Suprapubic skin (tissue), 4 donors: Measurements from ENCODE around the gene LAMTOR4. TPM values are rescaled to one million over a fixed set of nuclear protein-coding genes. Genes with fewer than 3 reads are reported as not detected.
"Not testable (repeated sequence)": the region's sequence is repeated elsewhere in the genome, so short reads cannot be mapped to it uniquely, and the experiment has no call there.

Experiments
- DNase-seq, 2 donors: peaks; one replicate each; pipeline ENCODE4 v3.0.0-alpha.2; 2019; ENCODE audit warnings: low spot score in 2 of 2
- H3K27ac ChIP-seq: fragments of 200-600 bp; sonication (generic); one replicate; pipeline ENCODE4 v1.5.1; 2019
- H3K27me3 ChIP-seq: fragments of 200-600 bp; sonication (generic); one replicate; pipeline ENCODE4 v1.5.1; 2019
- H3K36me3 ChIP-seq: fragments of 200-600 bp; sonication (generic); one replicate; pipeline ENCODE4 v1.5.1; 2019
- H3K4me1 ChIP-seq: fragments of 200-600 bp; sonication (generic); one replicate; pipeline ENCODE4 v1.5.1; 2019
- H3K4me3 ChIP-seq: fragments of 200-600 bp; sonication (generic); one replicate; pipeline ENCODE4 v1.5.1; 2019; ENCODE audit warnings: mild to moderate bottlenecking
- H3K9me3 ChIP-seq: fragments of 200-600 bp; sonication (generic); one replicate; pipeline ENCODE4 v1.5.1; 2019
- EP300 ChIP-seq: sonication (generic); formaldehyde crosslinking; IDR thresholded peaks from one replicate; pipeline ENCODE4 v1.6.1; 2017; ENCODE audit warnings: antibody characterized with exemption
- POLR2A ChIP-seq, 2 donors: fragments of 450-650 bp; IDR thresholded peaks; one replicate each; pipeline ENCODE4 v1.6.1; 2017; ENCODE audit warnings: antibody characterized with exemption in 2 of 2, mild to moderate bottlenecking in 2 of 2, moderate library complexity in 2 of 2
- POLR2AphosphoS5 ChIP-seq, 3 donors: sonication (generic); formaldehyde crosslinking; IDR thresholded peaks; one replicate each; pipeline ENCODE4 v1.6.1; 2017; ENCODE audit warnings: antibody characterized with exemption in 3 of 3
- WGBS: methylation state at CpG from one replicate; pipeline ENCODE4 v1.1.5; 2018; 5-methylcytosine and 5-hydroxymethylcytosine counted together
- total RNA-seq, 4 donors: library from RNA; depleted of rRNA; stranded (reverse); fragments of >200 nt; gene quantifications; one replicate each; pipeline ENCODE4 v1.1.0, GENCODE V29; 2016
- TF ChIP-seq, protein P1 (sequence below), 2 donors: fragments of 200-600 bp in 1 of 2; fragments of 450-650 bp in 1 of 2; sonication (generic) in 1 of 2; IDR thresholded peaks; one replicate each; pipeline ENCODE4 v1.5.1; 2016 to 2019; ENCODE audit warnings: antibody characterized with exemption in 2 of 2, mild to moderate bottlenecking in 1 of 2, moderate library complexity in 1 of 2

LAMTOR4 gene
- total RNA-seq, 4 donors from 2014 or later = 346 to 682 (median 537) TPM

DNA sequence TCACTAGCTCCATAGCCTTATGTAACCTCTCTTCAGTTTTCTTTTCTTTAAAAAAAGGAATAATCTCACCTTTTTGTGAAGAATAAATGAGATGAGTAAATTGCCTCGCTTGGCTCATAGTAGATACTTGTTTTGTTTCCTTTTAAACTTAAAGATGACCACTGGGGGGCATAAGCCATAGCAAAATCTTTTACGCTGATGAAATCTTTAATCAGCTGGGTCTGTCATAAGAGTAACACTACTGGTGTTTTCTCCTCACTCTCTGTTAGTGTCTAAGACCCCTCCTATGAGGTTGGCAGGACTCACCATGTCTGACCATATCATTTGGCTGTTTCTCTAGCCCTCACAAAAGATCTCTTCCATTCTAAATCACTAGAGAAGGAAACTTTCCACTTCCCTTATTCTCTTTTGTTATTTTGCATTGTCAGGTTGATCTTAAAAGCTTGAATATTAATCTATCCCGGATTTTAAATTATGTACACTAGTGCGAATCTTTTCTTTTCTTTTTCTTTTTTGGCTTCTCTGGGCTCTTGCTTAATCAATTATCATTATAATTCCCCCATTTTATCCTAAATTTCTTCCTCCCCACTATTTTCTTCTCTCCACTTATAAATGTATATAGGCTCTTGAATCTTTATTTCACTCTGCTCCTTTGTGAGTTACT lies 41.5 kb downstream of the LAMTOR4 start:
- Histone ChIP-seq H3K4me1 (peaks cover 2% of the 10 kb centered on the region), H3K9me3 (no peaks in the 10 kb centered on the region), H3K27me3 (no peaks in the 10 kb centered on the region), H3K4me3 (no peak overlapping the region), H3K27ac (no peak overlapping the region), H3K36me3 (no peaks in the 10 kb centered on the region)
- WGBS = 69% methylated on average over 4 of the region's 4 CpGs
- no peak for DNase-seq
- no peak for TF ChIP-seq POLR2AphosphoS5 (IDR thresholded peaks at IDR 0.05)
- TF ChIP-seq, protein P1, sequence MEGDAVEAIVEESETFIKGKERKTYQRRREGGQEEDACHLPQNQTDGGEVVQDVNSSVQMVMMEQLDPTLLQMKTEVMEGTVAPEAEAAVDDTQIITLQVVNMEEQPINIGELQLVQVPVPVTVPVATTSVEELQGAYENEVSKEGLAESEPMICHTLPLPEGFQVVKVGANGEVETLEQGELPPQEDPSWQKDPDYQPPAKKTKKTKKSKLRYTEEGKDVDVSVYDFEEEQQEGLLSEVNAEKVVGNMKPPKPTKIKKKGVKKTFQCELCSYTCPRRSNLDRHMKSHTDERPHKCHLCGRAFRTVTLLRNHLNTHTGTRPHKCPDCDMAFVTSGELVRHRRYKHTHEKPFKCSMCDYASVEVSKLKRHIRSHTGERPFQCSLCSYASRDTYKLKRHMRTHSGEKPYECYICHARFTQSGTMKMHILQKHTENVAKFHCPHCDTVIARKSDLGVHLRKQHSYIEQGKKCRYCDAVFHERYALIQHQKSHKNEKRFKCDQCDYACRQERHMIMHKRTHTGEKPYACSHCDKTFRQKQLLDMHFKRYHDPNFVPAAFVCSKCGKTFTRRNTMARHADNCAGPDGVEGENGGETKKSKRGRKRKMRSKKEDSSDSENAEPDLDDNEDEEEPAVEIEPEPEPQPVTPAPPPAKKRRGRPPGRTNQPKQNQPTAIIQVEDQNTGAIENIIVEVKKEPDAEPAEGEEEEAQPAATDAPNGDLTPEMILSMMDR (IDR thresholded peaks at IDR 0.05) = no peak
- no peak for TF ChIP-seq EP300
- TF ChIP-seq POLR2A (IDR thresholded peaks at IDR 0.05) = no peak

DNA sequence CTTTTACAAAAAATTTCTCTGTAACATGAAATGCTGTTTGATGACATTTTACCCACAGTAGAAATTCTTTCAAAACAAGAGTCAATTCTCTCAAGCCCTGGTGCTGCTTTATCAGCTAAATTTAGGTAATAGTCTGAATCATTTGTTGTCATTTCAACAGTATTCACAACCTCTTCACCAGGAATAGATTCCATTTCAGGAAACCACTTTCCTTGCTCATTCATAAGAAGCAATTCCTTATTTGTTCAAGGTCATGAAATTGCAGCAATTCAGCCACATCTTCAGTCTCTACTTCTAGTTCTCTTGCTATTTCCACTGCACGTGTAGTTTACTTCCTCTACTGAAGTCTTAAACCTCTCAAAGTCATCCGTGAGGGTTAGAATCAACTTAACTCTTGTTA lies 43.1 kb downstream of the LAMTOR4 start:
- no peak for TF ChIP-seq EP300
- no peak for TF ChIP-seq POLR2AphosphoS5 (IDR thresholded peaks at IDR 0.05)
- TF ChIP-seq POLR2A (IDR thresholded peaks at IDR 0.05) = no peak
- TF ChIP-seq, protein P1 (IDR thresholded peaks at IDR 0.05) = no peak
- Histone ChIP-seq H3K27me3 (no peaks in the 10 kb centered on the region), H3K4me1 (peaks cover 2% of the 10 kb centered on the region), H3K4me3 (no peak overlapping the region), H3K9me3 (no peaks in the 10 kb centered on the region), H3K36me3 (no peaks in the 10 kb centered on the region), H3K27ac (no peak overlapping the region)
- DNase-seq = no peak
- 64% methylated on average over 2 of the region's 2 CpGs for WGBS

- H3K27ac ChIP-seq, DNase-seq, H3K27me3 ChIP-seq, H3K9me3 ChIP-seq, H3K4me3 ChIP-seq, H3K4me1 ChIP-seq, H3K36me3 ChIP-seq: not testable (repeated sequence)
- WGBS = 92% methylated on average over 6 of the region's 6 CpGs
These were observed 43.7 kb downstream of the LAMTOR4 start for GRCh38 chr7:100192281-100192862.

- Histone ChIP-seq H3K4me3 (no peak overlapping the region), H3K9me3 (no peaks in the 10 kb centered on the region), H3K4me1 (peaks cover 2% of the 10 kb centered on the region), H3K36me3 (no peaks in the 10 kb centered on the region), H3K27me3 (no peaks in the 10 kb centered on the region), H3K27ac (no peak overlapping the region)
- no peak for DNase-seq
- 72% methylated on average over 3 of the region's 3 CpGs for whole genome bisulfite sequencing
- TF ChIP-seq EP300 (no peak), POLR2AphosphoS5 (IDR thresholded peaks at IDR 0.05) (no peak), POLR2A (IDR thresholded peaks at IDR 0.05) (no peak)
- TF ChIP-seq, protein P1 (IDR thresholded peaks at IDR 0.05) = no peak
These were observed 44.3 kb downstream of the LAMTOR4 start for GRCh38 chr7:100192969-100193368.

- DNase-seq = no peak
- Histone ChIP-seq H3K4me1 (peaks cover under 1% of the 10 kb centered on the region), H3K9me3 (no peaks in the 10 kb centered on the region), H3K4me3 (no peak overlapping the region), H3K27me3 (no peaks in the 10 kb centered on the region), H3K36me3 (no peaks in the 10 kb centered on the region), H3K27ac (no peak overlapping the region)
- whole genome bisulfite sequencing = 88% methylated on average over 2 of the region's 2 CpGs
- TF ChIP-seq, protein P1 (IDR thresholded peaks at IDR 0.05) = no peak
- TF ChIP-seq POLR2AphosphoS5 (IDR thresholded peaks at IDR 0.05) (no peak), POLR2A (IDR thresholded peaks at IDR 0.05) (no peak), EP300 (no peak)
These were observed 46.5 kb downstream of the LAMTOR4 start for GRCh38 chr7:100195222-100195621.

GRCh38 chr7:100195901-100196322 lies 47.2 kb downstream of the LAMTOR4 start:
- 93% methylated on average over 6 of the region's 6 CpGs for WGBS
- H3K27ac ChIP-seq, H3K9me3 ChIP-seq, H3K4me3 ChIP-seq, H3K4me1 ChIP-seq, DNase-seq, H3K27me3 ChIP-seq, H3K36me3 ChIP-seq: not testable (repeated sequence)
